Activated B cell treated with CpG ODN at 0.5 μM for 24 hours (primary cell): ENCODE measurements around the gene LRRC73. TPM values are rescaled to one million over a fixed set of nuclear protein-coding genes. Genes with fewer than 3 reads are reported as not detected.

Experiments used
- ATAC-seq: fragments of 200-7000 bp; cut with Tn5 transposase; one replicate; pipeline ENCODE4 v1.10.0; 2021; ENCODE audit warnings: low read depth, mild to moderate bottlenecking, moderate library complexity
- CTCF ChIA-PET: fragments of 350-600 bp; sonication (Branson Sonifier 250); formaldehyde crosslinking; loops from one replicate; lab custom pipeline; 2021; ENCODE audit warnings: antibody characterized with exemption; lab: Charles Lee
- POLR2A ChIA-PET: fragments of 350-600 bp; sonication (Branson Sonifier 250); formaldehyde crosslinking; loops from one replicate; lab custom pipeline; 2021; ENCODE audit warnings: antibody characterized with exemption; lab: Charles Lee
- DNase-seq: peaks from one replicate; pipeline ENCODE4 v3.0.0; 2022
- H3K27ac Mint-ChIP-seq: one replicate; pipeline ENCODE4 v1.8.0; 2020; ENCODE audit warnings: mixed read lengths
- H3K27me3 Mint-ChIP-seq: one replicate; pipeline ENCODE4 v1.8.0; 2021; ENCODE audit warnings: mixed read lengths
- H3K36me3 Mint-ChIP-seq: one replicate; pipeline ENCODE4 v1.8.0; 2021; ENCODE audit warnings: low read depth, mixed read lengths
- H3K4me1 Mint-ChIP-seq: one replicate; pipeline ENCODE4 v1.8.0; 2021; ENCODE audit warnings: mixed read lengths
- H3K4me3 Mint-ChIP-seq: one replicate; pipeline ENCODE4 v1.8.0; 2020; ENCODE audit warnings: mild to moderate bottlenecking, mixed read lengths
- H3K9me3 Mint-ChIP-seq: one replicate; pipeline ENCODE4 v1.8.0; 2020; ENCODE audit warnings: mixed read lengths
- intact Hi-C: fragments of 100-400 bp; cut with micrococcal nuclease; formaldehyde crosslinking; loops from one replicate; pipeline ENCODE4 v1.15.1; 2024
- total RNA-seq: library from RNA; stranded (reverse); gene quantifications from 2 replicates; pipeline ENCODE4 v1.2.3, GENCODE V29; 2022
- TF ChIP-seq, protein P1 (sequence below): fragments of 200-600 bp; IDR thresholded peaks from one replicate; pipeline ENCODE4 v1.8.0; 2022; ENCODE audit warnings: antibody characterized with exemption, mild to moderate bottlenecking

Gene LRRC73
- total RNA-seq, 1 donor from 2014 or later: 0.31 TPM

- Mint-ChIP-seq H3K27ac (no peak overlapping the region), H3K4me3 (peak overlapping the region; percentile 81), H3K9me3 (no peaks in the 10 kb centered on the region), H3K4me1 (peaks cover 41% of the 10 kb centered on the region), H3K36me3 (peaks cover 48% of the 10 kb centered on the region), H3K27me3 (peaks cover 9% of the 10 kb centered on the region)
- ChIA-PET CTCF (interaction anchor here (1.4 kb wide), 1 partner anchor 7 kb away, joined by 4 read pairs; no protein-coding TSS in a partner anchor), POLR2A (interaction anchor here (1.0 to 1.5 kb wide), 3 partner anchors 10 to 765 kb away, joined by 3 to 4 read pairs (median 3); partner anchors contain the start of gene TBCC)
- DNase-seq (no peak), ATAC-seq (no peak)
- intact Hi-C loops: loop anchor here (5.0 to 10.0 kb wide), 4 partner anchors 263 to 946 kb away; partner anchors contain the start of genes NFKBIE and UBR2
- TF ChIP-seq, protein P1, sequence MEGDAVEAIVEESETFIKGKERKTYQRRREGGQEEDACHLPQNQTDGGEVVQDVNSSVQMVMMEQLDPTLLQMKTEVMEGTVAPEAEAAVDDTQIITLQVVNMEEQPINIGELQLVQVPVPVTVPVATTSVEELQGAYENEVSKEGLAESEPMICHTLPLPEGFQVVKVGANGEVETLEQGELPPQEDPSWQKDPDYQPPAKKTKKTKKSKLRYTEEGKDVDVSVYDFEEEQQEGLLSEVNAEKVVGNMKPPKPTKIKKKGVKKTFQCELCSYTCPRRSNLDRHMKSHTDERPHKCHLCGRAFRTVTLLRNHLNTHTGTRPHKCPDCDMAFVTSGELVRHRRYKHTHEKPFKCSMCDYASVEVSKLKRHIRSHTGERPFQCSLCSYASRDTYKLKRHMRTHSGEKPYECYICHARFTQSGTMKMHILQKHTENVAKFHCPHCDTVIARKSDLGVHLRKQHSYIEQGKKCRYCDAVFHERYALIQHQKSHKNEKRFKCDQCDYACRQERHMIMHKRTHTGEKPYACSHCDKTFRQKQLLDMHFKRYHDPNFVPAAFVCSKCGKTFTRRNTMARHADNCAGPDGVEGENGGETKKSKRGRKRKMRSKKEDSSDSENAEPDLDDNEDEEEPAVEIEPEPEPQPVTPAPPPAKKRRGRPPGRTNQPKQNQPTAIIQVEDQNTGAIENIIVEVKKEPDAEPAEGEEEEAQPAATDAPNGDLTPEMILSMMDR: no peak
Measured at GRCh38 chr6:43510827-43511163, 649 bp upstream of the LRRC73 start.

- Mint-ChIP-seq H3K4me1 (peaks cover 27% of the 10 kb centered on the region), H3K36me3 (peaks cover 48% of the 10 kb centered on the region), H3K9me3 (no peaks in the 10 kb centered on the region), H3K27me3 (peaks cover 9% of the 10 kb centered on the region), H3K4me3 (peak overlapping the region; percentile 81), H3K27ac (peak overlapping the region; percentile 59)
- peak; percentile 35 for DNase-seq
- POLR2A ChIA-PET: interaction anchor here (0.5 to 1.5 kb wide), 9 partner anchors 8 to 764 kb away, joined by 3 to 15 read pairs (median 4); partner anchors contain the start of genes ABCC10, CNPY3, CUL7 and TBCC
- intact Hi-C loops: loop anchor here (5.0 kb wide), 1 partner anchor 142 kb away; the partner anchor contains the start of gene ZNF318
- ATAC-seq: peak; percentile 0
- CTCF ChIA-PET: interaction anchor here (1.4 kb wide), 1 partner anchor 9 kb away, joined by 4 read pairs; no protein-coding TSS in a partner anchor
- TF ChIP-seq, protein P1: no peak
Measured at GRCh38 chr6:43509142-43509983, 783 bp downstream of the LRRC73 start.

DNA sequence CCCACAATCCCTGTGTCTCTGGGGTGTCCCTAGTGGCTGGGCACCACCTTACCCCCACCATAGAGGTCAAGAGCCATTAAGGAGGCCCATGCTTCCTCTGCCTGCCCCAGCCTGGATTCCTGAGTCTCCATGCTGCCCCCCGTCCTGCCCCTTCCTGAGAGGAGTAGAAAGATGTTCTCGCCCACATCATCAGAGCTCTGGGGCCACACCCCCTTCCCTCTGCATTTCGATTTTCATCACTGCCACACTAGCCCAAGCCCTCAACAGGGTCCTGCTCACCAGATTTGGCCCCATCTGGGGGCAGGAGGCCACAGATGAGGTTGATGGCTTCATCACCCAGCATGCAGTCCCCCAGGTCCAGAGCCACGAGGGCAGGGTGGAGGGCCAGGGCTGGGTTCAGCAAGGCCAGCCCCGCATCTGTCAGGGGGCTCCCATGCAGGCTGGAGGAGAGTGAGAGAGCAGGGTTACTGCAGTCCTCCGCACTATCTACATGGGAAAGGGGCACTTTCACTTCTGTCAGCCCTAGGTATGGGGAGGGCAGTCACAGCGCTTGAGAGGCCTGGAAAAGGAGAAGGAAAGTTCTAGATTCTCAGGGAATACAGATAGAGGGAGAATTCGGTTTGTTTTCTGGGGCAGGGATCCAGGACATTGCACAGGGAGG is 1.5 kb downstream of the LRRC73 start:
- TF ChIP-seq, protein P1: no peak
- peak overlapping the region; percentile 59 for H3K27ac Mint-ChIP-seq
- POLR2A ChIA-PET: interaction anchor here (3.2 kb wide), 1 partner anchor 8 kb away, joined by 15 read pairs; the partner anchor contains the start of genes POLR1C and YIPF3
- H3K4me1 Mint-ChIP-seq: peaks cover 25% of the 10 kb centered on the region
- intact Hi-C loops: loop anchor here (5.0 kb wide), 1 partner anchor 141 kb away; the partner anchor contains the start of gene ZNF318
- peak overlapping the region; percentile 81 for H3K4me3 Mint-ChIP-seq
- DNase-seq (no peak), ATAC-seq (no peak)
- H3K27me3 Mint-ChIP-seq: peaks cover 9% of the 10 kb centered on the region
- CTCF ChIA-PET: interaction anchor here (1.0 to 3.6 kb wide), 4 partner anchors 8 to 54 kb away, joined by 3 to 33 read pairs (median 8); partner anchors contain the start of genes DLK2, POLR1C and YIPF3
- no peaks in the 10 kb centered on the region for H3K9me3 Mint-ChIP-seq
- H3K36me3 Mint-ChIP-seq: peaks cover 52% of the 10 kb centered on the region

GRCh38 chr6:43506667-43507471 is 3.3 kb downstream of the LRRC73 start:
- Mint-ChIP-seq H3K4me3 (no peak overlapping the region), H3K27ac (no peak overlapping the region), H3K36me3 (peaks cover 51% of the 10 kb centered on the region), H3K27me3 (peaks cover 9% of the 10 kb centered on the region), H3K9me3 (no peaks in the 10 kb centered on the region), H3K4me1 (peaks cover 19% of the 10 kb centered on the region)
- POLR2A ChIA-PET: interaction anchor here (0.6 to 3.2 kb wide), 6 partner anchors 10 to 760 kb away, joined by 3 to 15 read pairs (median 4); partner anchors contain the start of genes POLR1C, TJAP1 and YIPF3
- TF ChIP-seq, protein P1: peak; percentile 53
- intact Hi-C loops: loop anchor here (1.0 to 5.0 kb wide), 8 partner anchors 30 to 572 kb away; partner anchors contain the start of genes CRIP3, DLK2, DNPH1 and TJAP1
- CTCF ChIA-PET: interaction anchor here (0.7 to 3.6 kb wide), 20 partner anchors 10 to 364 kb away, joined by 3 to 33 read pairs (median 4); partner anchors contain the start of genes ABCC10, CRIP3, DLK2 and DNPH1
- DNase-seq (peak; percentile 67), ATAC-seq (peak; percentile 60)
